GM12873 (cell line): ENCODE measurements around the gene CRY1.

Experiments
- CTCF ChIP-seq: IDR thresholded peaks from 2 replicates; pipeline ENCODE4 v1.5.1; 2012; ENCODE audit warnings: low read depth, mild to moderate bottlenecking, moderate library complexity, low read length, control low read depth; ENCODE audit not compliant: insufficient read depth; ENCODE audit errors: missing control alignments

CRY1 gene

DNA sequence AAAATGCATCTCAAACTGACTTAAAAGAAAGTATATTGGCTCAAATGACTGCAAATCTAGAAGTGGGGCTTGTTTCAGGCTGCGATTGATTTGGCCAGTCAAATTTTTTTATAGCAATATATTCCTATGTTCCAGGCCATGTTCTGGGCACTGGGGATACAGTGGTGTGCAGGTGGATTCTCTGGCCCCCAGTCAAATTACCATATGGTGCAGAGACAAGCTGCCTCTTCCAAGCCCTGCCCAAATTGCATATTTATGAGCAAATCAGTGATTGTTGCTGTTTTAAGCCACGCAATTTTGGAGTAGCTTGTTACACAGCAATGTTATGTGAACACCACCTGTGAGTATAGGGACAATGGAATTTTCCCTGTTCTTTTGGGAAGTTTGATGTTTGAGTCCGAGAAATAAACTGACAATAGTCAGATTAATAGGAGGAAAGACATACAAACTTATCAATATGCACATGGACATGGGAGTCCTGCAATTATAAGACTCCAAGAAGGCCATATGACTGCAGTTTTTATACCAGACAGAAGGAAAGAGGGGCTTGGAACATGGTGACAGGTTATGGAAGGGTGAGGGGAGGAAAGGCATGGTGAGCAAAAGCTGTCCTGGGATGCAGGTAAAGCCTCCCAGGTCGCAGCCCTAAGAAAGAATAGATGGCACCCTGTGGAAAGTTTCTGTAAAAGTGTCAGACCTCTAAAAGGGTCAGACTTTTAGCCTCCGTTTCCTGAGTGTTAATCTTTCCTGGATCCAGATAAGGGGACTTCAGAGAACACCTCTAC is 13.1 kb upstream of the CRY1 start:
- no peak for TF ChIP-seq CTCF

- no peak for TF ChIP-seq CTCF
These were observed 12.0 kb upstream of the CRY1 start for GRCh38 chr12:107105410-107105703.

- TF ChIP-seq CTCF = no peak
These were observed 10.2 kb upstream of the CRY1 start for GRCh38 chr12:107103516-107103915.

DNA sequence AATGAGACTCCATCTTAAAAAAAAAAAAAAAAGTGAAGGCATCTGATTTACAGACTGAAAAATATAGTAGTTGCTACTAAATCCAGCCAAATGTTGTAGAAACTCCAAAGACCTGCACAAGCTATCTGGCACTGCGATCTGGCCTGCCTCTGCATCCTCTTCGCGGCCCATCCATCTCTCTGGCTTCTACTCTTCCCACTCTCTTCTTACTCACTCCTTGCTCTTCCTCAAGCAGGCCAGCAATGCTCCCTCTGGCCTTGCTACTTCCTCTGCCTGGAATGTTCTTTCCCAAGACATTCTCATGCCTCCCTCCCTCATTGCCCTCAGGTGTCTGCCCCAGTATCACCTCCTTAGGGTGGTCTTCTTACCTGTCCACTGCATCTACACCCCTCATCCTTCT is 9.7 kb upstream of the CRY1 start:
- no peak for TF ChIP-seq CTCF

- no peak for TF ChIP-seq CTCF
These were observed 8.9 kb upstream of the CRY1 start for GRCh38 chr12:107102294-107102693.

DNA sequence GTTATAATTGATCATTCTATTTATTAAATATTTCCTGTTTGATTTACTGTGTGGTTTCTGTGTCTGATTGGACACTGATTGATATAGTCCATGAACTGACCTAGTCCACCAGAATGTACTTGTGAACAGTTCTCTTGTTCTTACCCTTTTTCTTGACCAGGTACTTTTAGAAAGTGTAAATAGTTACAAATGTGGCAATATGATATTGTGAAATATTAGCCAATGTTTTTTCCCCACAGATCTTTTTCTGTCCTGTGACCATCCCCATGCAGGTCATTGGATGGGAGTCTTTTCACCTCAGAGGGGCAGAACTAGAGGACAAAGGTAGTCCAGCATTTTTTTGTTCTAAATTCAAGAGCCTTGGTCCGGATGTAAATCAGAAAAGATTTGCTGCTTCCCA is 8.3 kb upstream of the CRY1 start:
- no peak for TF ChIP-seq CTCF

GRCh38 chr12:107099917-107100316 is 6.6 kb upstream of the CRY1 start:
- TF ChIP-seq CTCF = no peak
